HEK293T (cell line): ENCODE results near the gene UGT2B28.
"Not testable (repeated sequence)": the region's sequence is repeated elsewhere in the genome, so short reads cannot be mapped to it uniquely, and the experiment has no call there.

Experiments used
- FOXK2 ChIP-seq: fragments of 450-650 bp; IDR thresholded peaks from 2 replicates; pipeline ENCODE4 v1.6.1; 2016; ENCODE audit warnings: mild to moderate bottlenecking
- HDGF ChIP-seq: fragments of 450-650 bp; IDR thresholded peaks from 2 replicates; pipeline ENCODE4 v1.6.1; 2017; ENCODE audit warnings: antibody characterized with exemption, borderline replicate concordance
- NFRKB ChIP-seq: fragments of 450-650 bp; IDR thresholded peaks from 2 replicates; pipeline ENCODE4 v1.6.1; 2016; ENCODE audit warnings: mild to moderate bottlenecking, moderate library complexity
- TF ChIP-seq, protein P1 (sequence below): fragments of 450-650 bp; IDR thresholded peaks from 2 replicates; pipeline ENCODE4 v1.6.1; 2016

DNA sequence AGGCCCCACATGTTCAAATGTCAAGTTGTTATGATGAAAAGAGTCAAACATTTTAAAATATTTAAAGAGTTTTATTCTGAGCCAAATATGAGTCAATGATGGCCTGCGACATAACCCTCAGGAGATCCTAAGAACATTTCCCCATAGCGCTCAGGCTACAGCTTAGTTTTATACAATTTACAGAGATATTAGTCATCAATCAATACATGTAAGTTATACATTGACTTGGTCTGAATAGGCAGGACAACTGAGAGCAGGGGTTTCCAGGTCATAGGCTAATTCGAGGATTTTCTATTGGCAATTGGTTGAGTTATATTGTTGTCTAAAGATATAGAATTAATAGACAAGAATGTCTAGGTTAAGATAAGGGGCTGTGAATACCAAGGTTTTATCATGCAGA, 39.5 kb upstream of the UGT2B28 start:
- TF ChIP-seq NFRKB, FOXK2, HDGF: not testable (repeated sequence)
- TF ChIP-seq, protein P1, sequence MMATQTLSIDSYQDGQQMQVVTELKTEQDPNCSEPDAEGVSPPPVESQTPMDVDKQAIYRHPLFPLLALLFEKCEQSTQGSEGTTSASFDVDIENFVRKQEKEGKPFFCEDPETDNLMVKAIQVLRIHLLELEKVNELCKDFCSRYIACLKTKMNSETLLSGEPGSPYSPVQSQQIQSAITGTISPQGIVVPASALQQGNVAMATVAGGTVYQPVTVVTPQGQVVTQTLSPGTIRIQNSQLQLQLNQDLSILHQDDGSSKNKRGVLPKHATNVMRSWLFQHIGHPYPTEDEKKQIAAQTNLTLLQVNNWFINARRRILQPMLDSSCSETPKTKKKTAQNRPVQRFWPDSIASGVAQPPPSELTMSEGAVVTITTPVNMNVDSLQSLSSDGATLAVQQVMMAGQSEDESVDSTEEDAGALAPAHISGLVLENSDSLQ = not testable (repeated sequence)
